NCI-H146 (cell line): ENCODE data around the gene ARHGAP42.

Experiments used
- DNase-seq: peaks from one replicate; lab custom pipeline; 2025; lab: John Stamatoyannopoulos, UW

ARHGAP42 gene

GRCh38 chr11:100682247-100682969 lies 4.7 kb upstream of the ARHGAP42 start:
- no peak for DNase-seq

- no peak for DNase-seq
Measured at GRCh38 chr11:100683126-100683525, 4.0 kb upstream of the ARHGAP42 start.

- DNase-seq, result no peak
Measured at GRCh38 chr11:100684101-100685065, 2.7 kb upstream of the ARHGAP42 start.

- no peak for DNase-seq
Measured at GRCh38 chr11:100686476-100687053, 523 bp upstream of the ARHGAP42 start.

GRCh38 chr11:100687630-100688395 lies 725 bp downstream of the ARHGAP42 start:
- no peak for DNase-seq

GRCh38 chr11:100689141-100689540 lies 2.1 kb downstream of the ARHGAP42 start:
- no peak for DNase-seq

GRCh38 chr11:100691896-100692653 lies 5.0 kb downstream of the ARHGAP42 start:
- DNase-seq, result no peak

GRCh38 chr11:100695911-100696310 lies 8.8 kb downstream of the ARHGAP42 start:
- DNase-seq, result no peak

- DNase-seq, result no peak
Measured at GRCh38 chr11:100703139-100703538, 16.1 kb downstream of the ARHGAP42 start.

- no peak for DNase-seq
Measured at GRCh38 chr11:100703801-100704575, 16.9 kb downstream of the ARHGAP42 start.

- no peak for DNase-seq
Measured at GRCh38 chr11:100705447-100705846, 18.4 kb downstream of the ARHGAP42 start.

- DNase-seq, result no peak
Measured at GRCh38 chr11:100706179-100706578, 19.1 kb downstream of the ARHGAP42 start.

- DNase-seq, result no peak
Measured at GRCh38 chr11:100709233-100709957, 22.3 kb downstream of the ARHGAP42 start.

- no peak for DNase-seq
Measured at GRCh38 chr11:100711984-100712383, 24.9 kb downstream of the ARHGAP42 start.

GRCh38 chr11:100712583-100712982 lies 25.5 kb downstream of the ARHGAP42 start:
- no peak for DNase-seq

GRCh38 chr11:100715165-100715761 lies 28.2 kb downstream of the ARHGAP42 start:
- DNase-seq, result no peak

- DNase-seq, result no peak
Measured at GRCh38 chr11:100716838-100717237, 29.8 kb downstream of the ARHGAP42 start.

- no peak for DNase-seq
Measured at GRCh38 chr11:100719362-100719761, 32.3 kb downstream of the ARHGAP42 start.

GRCh38 chr11:100719809-100720221 lies 32.7 kb downstream of the ARHGAP42 start:
- no peak for DNase-seq
